H9 (cell line): ENCODE measurements around the gene PRSS16. TPM values are rescaled to one million over a fixed set of nuclear protein-coding genes. Genes with fewer than 3 reads are reported as not detected.

Experiments used
- DNase-seq: peaks from one replicate; pipeline ENCODE4 v3.0.0-alpha.2; 2017
- H2AFZ ChIP-seq: one replicate; pipeline ENCODE4 v1.6.1; 2013; ENCODE audit warnings: mild to moderate bottlenecking, low read length, control low read depth, moderate library complexity
- H2AK5ac ChIP-seq: 2 replicates; pipeline ENCODE4 v1.6.1; 2013; ENCODE audit warnings: low read length, control low read depth, mixed read lengths; ENCODE audit not compliant: insufficient read length
- H2BK120ac ChIP-seq: one replicate; pipeline ENCODE4 v1.6.1; 2013; ENCODE audit warnings: low read depth, mild to moderate bottlenecking, low read length, control low read depth, inconsistent platforms; ENCODE audit not compliant: poor library complexity, severe bottlenecking
- H2BK12ac ChIP-seq: 2 replicates; pipeline ENCODE4 v1.6.1; 2013; ENCODE audit warnings: low read length, control low read depth, mixed read lengths, low read depth; ENCODE audit not compliant: insufficient read length
- H2BK15ac ChIP-seq: 2 replicates; pipeline ENCODE4 v1.6.1; 2013; ENCODE audit warnings: low read depth, low read length, control low read depth
- H2BK20ac ChIP-seq: one replicate; pipeline ENCODE4 v1.6.1; 2013; ENCODE audit warnings: low read depth, mild to moderate bottlenecking, low read length, control low read depth, inconsistent platforms; ENCODE audit not compliant: poor library complexity, severe bottlenecking
- H2BK5ac ChIP-seq: 2 replicates; pipeline ENCODE4 v1.6.1; 2013; ENCODE audit warnings: low read length, control low read depth, mixed read lengths; ENCODE audit not compliant: insufficient read length
- H3K14ac ChIP-seq: 2 replicates; pipeline ENCODE4 v1.6.1; 2013; ENCODE audit warnings: low read length, control low read depth; ENCODE audit not compliant: insufficient read depth
- H3K18ac ChIP-seq: 2 replicates; pipeline ENCODE4 v1.6.1; 2013; ENCODE audit warnings: low read depth, mild to moderate bottlenecking, mixed read lengths, low read length, control low read depth; ENCODE audit not compliant: insufficient read length
- H3K23ac ChIP-seq: 2 replicates; pipeline ENCODE4 v1.6.1; 2013; ENCODE audit warnings: low read length, control low read depth, mixed read lengths, low read depth; ENCODE audit not compliant: insufficient read length
- H3K23me2 ChIP-seq: 2 replicates; pipeline ENCODE4 v1.6.1; 2013; ENCODE audit warnings: low read depth, mild to moderate bottlenecking, mixed read lengths, low read length, control low read depth; ENCODE audit not compliant: insufficient read length, poor library complexity, severe bottlenecking
- H3K27ac ChIP-seq: 2 replicates; pipeline ENCODE4 v1.5.1; 2013; ENCODE audit warnings: low read length, control low read depth, mixed read lengths, low read depth; ENCODE audit not compliant: insufficient read length
- H3K27me3 ChIP-seq: 2 replicates; pipeline ENCODE4 v1.6.1; 2013; ENCODE audit warnings: low read length, control low read depth, inconsistent platforms; ENCODE audit not compliant: insufficient read depth
- H3K4ac ChIP-seq: 2 replicates; pipeline ENCODE4 v1.6.1; 2013; ENCODE audit warnings: low read depth, mild to moderate bottlenecking, control low read depth, inconsistent platforms, low read length, moderate library complexity
- H3K4me1 ChIP-seq: 2 replicates; pipeline ENCODE4 v1.6.1; 2013; ENCODE audit warnings: low read length, control low read depth, inconsistent platforms; ENCODE audit not compliant: insufficient read depth
- H3K4me2 ChIP-seq: 2 replicates; pipeline ENCODE4 v1.6.1; 2013; ENCODE audit warnings: low read length, control low read depth, mixed read lengths; ENCODE audit not compliant: insufficient read length, insufficient read depth
- H3K56ac ChIP-seq: 2 replicates; pipeline ENCODE4 v1.6.1; 2013; ENCODE audit warnings: low read depth, mild to moderate bottlenecking, mixed read lengths, low read length, control low read depth; ENCODE audit not compliant: insufficient read length
- H3K79me1 ChIP-seq: 2 replicates; pipeline ENCODE4 v1.6.1; 2013; ENCODE audit warnings: low read depth, mild to moderate bottlenecking, moderate library complexity, low read length, control low read depth, inconsistent platforms; ENCODE audit not compliant: insufficient read depth, poor library complexity, severe bottlenecking
- H3K79me2 ChIP-seq: 2 replicates; pipeline ENCODE4 v1.6.1; 2013; ENCODE audit warnings: low read length, control low read depth, inconsistent platforms; ENCODE audit not compliant: insufficient read depth
- H3K9ac ChIP-seq: 2 replicates; pipeline ENCODE4 v1.6.1; 2013; ENCODE audit warnings: low read length, control low read depth, mixed read lengths; ENCODE audit not compliant: insufficient read length; ENCODE audit errors: extremely low read depth
- H3K9me3 ChIP-seq: one replicate; pipeline ENCODE4 v1.6.1; 2013; ENCODE audit warnings: low read depth, low read length, inconsistent platforms; ENCODE audit not compliant: control insufficient read depth
- H3T11ph ChIP-seq: one replicate; pipeline ENCODE4 v1.6.1; 2013; ENCODE audit warnings: mild to moderate bottlenecking, low read length, control low read depth, inconsistent platforms
- H4K20me1 ChIP-seq: one replicate; pipeline ENCODE4 v1.6.1; 2013; ENCODE audit not compliant: control insufficient read depth, insufficient read length, insufficient read depth
- H4K5ac ChIP-seq: 2 replicates; pipeline ENCODE4 v1.6.1; 2013; ENCODE audit warnings: low read depth, mild to moderate bottlenecking, mixed read lengths, low read length, control low read depth; ENCODE audit not compliant: insufficient read length
- H4K8ac ChIP-seq: replicated peaks from 2 replicates; pipeline ENCODE4 v1.6.1; 2013; ENCODE audit warnings: low read length, control low read depth, mixed read lengths, low read depth; ENCODE audit not compliant: insufficient read length
- H4K91ac ChIP-seq: 2 replicates; pipeline ENCODE4 v1.6.1; 2013; ENCODE audit warnings: low read depth, mild to moderate bottlenecking, moderate library complexity, mixed read lengths, low read length, control low read depth; ENCODE audit not compliant: insufficient read length
- H3K27ac Mint-ChIP-seq, 3 experiments: 2 replicates in 2 of 3; 3 replicates in 1 of 3; pipeline ENCODE4 v1.8.0; 2020 to 2021; ENCODE audit warnings: mixed read lengths in 3 of 3, mild to moderate bottlenecking in 1 of 3, moderate library complexity in 1 of 3
- H3K27me3 Mint-ChIP-seq: 2 replicates; pipeline ENCODE4 v1.8.0; 2021; ENCODE audit warnings: low read depth, mild to moderate bottlenecking, moderate library complexity, mixed read lengths
- H3K36me3 Mint-ChIP-seq, 3 experiments: 2 replicates in 2 of 3; 3 replicates in 1 of 3; pipeline ENCODE4 v1.8.0; 2020 to 2021; ENCODE audit warnings: low read depth in 3 of 3, mixed read lengths in 3 of 3; ENCODE audit not compliant: insufficient read depth in 1 of 3
- H3K4me1 Mint-ChIP-seq, 2 experiments: 2 replicates each; pipeline ENCODE4 v1.8.0; 2020; ENCODE audit warnings: mixed read lengths in 2 of 2
- H3K4me3 Mint-ChIP-seq, 2 experiments: 2 replicates in 1 of 2; 3 replicates in 1 of 2; pipeline ENCODE4 v1.8.0; 2020 to 2021; ENCODE audit warnings: mild to moderate bottlenecking in 2 of 2, mixed read lengths in 2 of 2, moderate library complexity in 1 of 2
- H3K9me3 Mint-ChIP-seq, 2 experiments: 2 replicates in 1 of 2; 3 replicates in 1 of 2; pipeline ENCODE4 v1.8.0; 2020; ENCODE audit warnings: mild to moderate bottlenecking in 2 of 2, mixed read lengths in 2 of 2, moderate library complexity in 1 of 2
- CTCF ChIP-seq: fragments of 200-600 bp; sonication (generic); conservative IDR thresholded peaks from 3 replicates; pipeline ENCODE4 v1.8.0; 2021; ENCODE audit warnings: antibody characterized with exemption, mild to moderate bottlenecking
- total RNA-seq: library from RNA; stranded (reverse); gene quantifications from 2 replicates; pipeline ENCODE4 v1.2.1, GENCODE V29; 2021

The PRSS16 gene
- total RNA-seq, 1 experiment from 2014 or later, result 14.8 TPM

GRCh38 chr6:27206806-27207205, 40.7 kb upstream of the PRSS16 start:
- Mint-ChIP-seq H3K4me3 (no peak overlapping the region; a peak in 1 of 5 replicates), H3K4me1 (peaks cover 17% of the 10 kb centered on the region in 2 experiments), H3K9me3 (no peaks in the 10 kb centered on the region), H3K27ac (no peak overlapping the region), H3K27me3 (peaks cover 23% of the 10 kb centered on the region), H3K36me3 (no peaks in the 10 kb centered on the region)
- Histone ChIP-seq H3K23ac (no peak overlapping the region), H2AK5ac (no peak overlapping the region), H2BK5ac (no peak overlapping the region), H2BK12ac (no peak overlapping the region), H3K4me2 (no peak overlapping the region), H3T11ph (no peak overlapping the region), H3K27ac (no peak overlapping the region), H4K5ac (no peak overlapping the region), H3K4ac (no peak overlapping the region), H2BK20ac (no peak overlapping the region), H3K79me1 (no peaks in the 10 kb centered on the region), H4K20me1 (no peaks in the 10 kb centered on the region), H4K8ac (no peak overlapping the region), H2BK120ac (no peak overlapping the region), H2AFZ (no peak overlapping the region), H3K4me1 (peaks cover 5% of the 10 kb centered on the region), H3K9me3 (no peaks in the 10 kb centered on the region), H3K14ac (no peak overlapping the region), H3K18ac (no peak overlapping the region), H3K27me3 (no peaks in the 10 kb centered on the region), H3K23me2 (peaks cover 13% of the 10 kb centered on the region), H2BK15ac (no peak overlapping the region), H3K79me2 (no peaks in the 10 kb centered on the region), H3K9ac (no peak overlapping the region), H3K56ac (no peak overlapping the region), H4K91ac (no peak overlapping the region)
- TF ChIP-seq CTCF, result no peak
- DNase-seq, result no peak
